Breast epithelium (tissue), 3 donors: ENCODE data around the gene CBFA2T2.
"Not testable (repeated sequence)": the region's sequence is repeated elsewhere in the genome, so short reads cannot be mapped to it uniquely, and the experiment has no call there.

Experiments
- CTCF ChIP-seq, 3 donors: fragments of 450-650 bp; IDR thresholded peaks; one replicate each; pipeline ENCODE4 v1.5.1; 2016 to 2017; ENCODE audit warnings: antibody characterized with exemption in 3 of 3, mild to moderate bottlenecking in 3 of 3, moderate library complexity in 3 of 3
- POLR2A ChIP-seq: fragments of 450-650 bp; IDR thresholded peaks from one replicate; pipeline ENCODE4 v1.6.1; 2016; ENCODE audit warnings: antibody characterized with exemption, mild to moderate bottlenecking, moderate library complexity
- POLR2AphosphoS5 ChIP-seq, 3 donors: sonication (generic); formaldehyde crosslinking; IDR thresholded peaks; one replicate each; pipeline ENCODE4 v1.6.1; 2017; ENCODE audit warnings: antibody characterized with exemption in 3 of 3

- not testable (repeated sequence) for TF ChIP-seq POLR2A; CTCF (IDR thresholded peaks at IDR 0.05); POLR2AphosphoS5 (IDR thresholded peaks at IDR 0.05)
These were observed 18.1 kb downstream of the CBFA2T2 start for GRCh38 chr20:33508015-33508414.
